HCT116 (cell line): ENCODE results near the gene MYADML2. TPM values are rescaled to one million over a fixed set of nuclear protein-coding genes. Genes with fewer than 3 reads are reported as not detected.

Source experiments
- ATAC-seq: fragments of 200-7000 bp; cut with Tn5 transposase; 2 replicates; pipeline ENCODE4 v1.9.1; 2020; ENCODE audit warnings: mild to moderate bottlenecking, moderate library complexity
- BruUV-seq: library from RNA; stranded (reverse); fragments of 400-500 nt; replicated peaks from 2 replicates; lab custom pipeline; 2021; lab: Mats Ljungman, UMichigan
- CTCF ChIA-PET: fragments of 300-600 bp; sonication (Branson Sonifier 250); formaldehyde crosslinking; loops from one replicate; lab custom pipeline; 2021; ENCODE audit warnings: antibody characterized with exemption; lab: Charles Lee
- POLR2A ChIA-PET: fragments of 300-600, 350-600 bp; sonication (Branson Sonifier 250); formaldehyde crosslinking; loops from one replicate; lab custom pipeline; 2021; ENCODE audit warnings: antibody characterized with exemption; lab: Charles Lee
- RAD21 ChIA-PET, 2 experiments: fragments of 300-600 bp; sonication (Branson Sonifier 250); formaldehyde crosslinking; loops; one replicate each; lab custom pipeline; 2023; ENCODE audit warnings: low total read pairs in 2 of 2; ENCODE audit not compliant: uncharacterized antibody in 2 of 2, unreplicated experiment in 2 of 2, low non-redundant PET in 1 of 2; lab: Charles Lee
- DNase-seq: peaks from one replicate; pipeline ENCODE4 v3.0.0-alpha.2; 2010; ENCODE audit warnings: low read depth, low spot score
- H2AFZ ChIP-seq: fragments of 200-600 bp; shearing (Covaris generic), sonication (generic); 2 replicates; pipeline ENCODE4 v1.6.1; 2017; ENCODE audit warnings: low read depth, mixed run types, mixed read lengths, antibody characterized with exemption, low read length; ENCODE audit not compliant: poor library complexity, severe bottlenecking
- H3K27ac ChIP-seq: 2 replicates; pipeline ENCODE4 v1.5.1; 2012; ENCODE audit warnings: low read depth, low read length
- H3K27me3 ChIP-seq: fragments of 200-600 bp; sonication (generic); 2 replicates; pipeline ENCODE4 v1.6.1; 2016; ENCODE audit warnings: mixed run types, low read length, mixed read lengths; ENCODE audit not compliant: insufficient read depth
- H3K36me3 ChIP-seq, 2 experiments: fragments of 200-500 bp in 1 of 2; fragments of 200-600 bp in 1 of 2; sonication (Bioruptor generic) in 1 of 2; sonication (generic) in 1 of 2; 2 replicates each; pipeline versions ENCODE4 v1.5.1 to v1.6.1; 2014 to 2016; ENCODE audit warnings: low read length in 2 of 2, inconsistent platforms in 1 of 2, mixed read lengths in 1 of 2, mixed run types in 1 of 2; ENCODE audit not compliant: insufficient read depth in 2 of 2, control insufficient read depth in 1 of 2
- H3K4me1 ChIP-seq, 2 experiments: fragments of 200-600 bp in 1 of 2; sonication (generic) in 1 of 2; 2 replicates each; pipeline versions ENCODE4 v1.5.1 to v1.6.1; 2012 to 2017; ENCODE audit warnings: low read length in 2 of 2, inconsistent platforms in 1 of 2, mild to moderate bottlenecking in 1 of 2, mixed read lengths in 1 of 2, mixed run types in 1 of 2, moderate library complexity in 1 of 2; ENCODE audit not compliant: insufficient read depth in 2 of 2, control insufficient read depth in 1 of 2
- H3K4me2 ChIP-seq: fragments of 200-600 bp; sonication (generic); 2 replicates; pipeline ENCODE4 v1.6.1; 2017; ENCODE audit warnings: mixed run types, low read length, mixed read lengths
- H3K4me3 ChIP-seq, 2 experiments: fragments of 200-600 bp in 1 of 2; sonication (generic) in 1 of 2; replicated peaks in 1 of 2; 2 replicates each; pipeline ENCODE4 v1.5.1; 2011 to 2016; ENCODE audit warnings: low read length in 2 of 2, control low read depth in 1 of 2, low read depth in 1 of 2, mild to moderate bottlenecking in 1 of 2, mixed read lengths in 1 of 2, mixed run types in 1 of 2
- H3K79me2 ChIP-seq: fragments of 200-600 bp; sonication (generic); 2 replicates; pipeline ENCODE4 v1.6.1; 2017; ENCODE audit warnings: mild to moderate bottlenecking, mixed run types, low read length, moderate library complexity, mixed read lengths; ENCODE audit not compliant: insufficient read depth
- H3K9ac ChIP-seq: fragments of 200-600 bp; sonication (generic); 2 replicates; pipeline ENCODE4 v1.6.1; 2016; ENCODE audit warnings: low read length, mixed read lengths
- H3K9me2 ChIP-seq: fragments of 200-600 bp; sonication (generic), shearing (Covaris generic); 2 replicates; pipeline ENCODE4 v1.6.1; 2017; ENCODE audit warnings: mixed run types, mild to moderate bottlenecking, moderate library complexity; ENCODE audit not compliant: insufficient read depth
- H3K9me3 ChIP-seq, 2 experiments: fragments of 200-500 bp in 1 of 2; fragments of 200-600 bp in 1 of 2; sonication (Bioruptor generic) in 1 of 2; sonication (generic) in 1 of 2; 2 replicates each; pipeline ENCODE4 v1.6.1; 2014 to 2017; ENCODE audit warnings: low read length in 2 of 2, mixed read lengths in 2 of 2, inconsistent platforms in 1 of 2, low read depth in 1 of 2, mild to moderate bottlenecking in 1 of 2, mixed run types in 1 of 2, moderate library complexity in 1 of 2; ENCODE audit not compliant: control insufficient read depth in 1 of 2, insufficient read depth in 1 of 2
- H4K20me1 ChIP-seq: fragments of 200-600 bp; sonication (generic), shearing (Covaris generic); 2 replicates; pipeline ENCODE4 v1.6.1; 2017; ENCODE audit warnings: mixed run types, mild to moderate bottlenecking, moderate library complexity; ENCODE audit not compliant: insufficient read depth
- CBX3 ChIP-seq: IDR thresholded peaks from 2 replicates; pipeline ENCODE4 v1.6.1; 2012; ENCODE audit warnings: low read depth
- CEBPB ChIP-seq: IDR thresholded peaks from 2 replicates; pipeline ENCODE4 v1.6.1; 2012; ENCODE audit warnings: low read depth
- EGR1 ChIP-seq: IDR thresholded peaks from 2 replicates; pipeline ENCODE4 v1.6.1; 2012; ENCODE audit warnings: low read depth
- ELF1 ChIP-seq: IDR thresholded peaks from 2 replicates; pipeline ENCODE4 v1.6.1; 2012; ENCODE audit warnings: low read depth, borderline replicate concordance
- EZH2 ChIP-seq: fragments of 200-600 bp; sonication (generic); IDR thresholded peaks from 2 replicates; pipeline ENCODE4 v1.6.1; 2017; ENCODE audit warnings: antibody characterized with exemption, mixed run types
- EZH2phosphoT487 ChIP-seq: fragments of 200-600 bp; IDR thresholded peaks from 2 replicates; pipeline ENCODE4 v1.6.1; 2018; ENCODE audit warnings: antibody characterized with exemption, borderline replicate concordance
- JUND ChIP-seq: IDR thresholded peaks from 2 replicates; pipeline ENCODE4 v1.6.1; 2012
- POLR2A ChIP-seq: IDR thresholded peaks from 2 replicates; pipeline ENCODE4 v1.7.0; 2011; ENCODE audit warnings: borderline replicate concordance; ENCODE audit not compliant: insufficient read depth, insufficient read length; ENCODE audit errors: extremely low read depth
- POLR2AphosphoS5 ChIP-seq: IDR thresholded peaks from 2 replicates; pipeline ENCODE4 v1.6.1; 2011; ENCODE audit warnings: mild to moderate bottlenecking, low read depth, low read length, moderate library complexity
- RAD21 ChIP-seq: IDR thresholded peaks from 2 replicates; pipeline ENCODE4 v1.6.1; 2012; ENCODE audit warnings: low read depth, mild to moderate bottlenecking
- SIN3A ChIP-seq: IDR thresholded peaks from 2 replicates; pipeline ENCODE4 v1.6.1; 2012; ENCODE audit warnings: low read depth
- SP1 ChIP-seq: IDR thresholded peaks from 2 replicates; pipeline ENCODE4 v1.6.1; 2012; ENCODE audit warnings: low read depth
- SRF ChIP-seq: IDR thresholded peaks from 2 replicates; pipeline ENCODE4 v1.6.1; 2012; ENCODE audit warnings: low read depth
- TCF7L2 ChIP-seq: IDR thresholded peaks from 2 replicates; pipeline ENCODE4 v1.7.0; 2011; ENCODE audit warnings: borderline replicate concordance, inconsistent platforms; ENCODE audit not compliant: insufficient read depth, insufficient read length; ENCODE audit errors: extremely low read depth
- YY1 ChIP-seq: IDR thresholded peaks from 2 replicates; pipeline ENCODE4 v1.6.1; 2011; ENCODE audit warnings: low read length, low read depth, moderate library complexity, mild to moderate bottlenecking; ENCODE audit not compliant: insufficient replicate concordance; ENCODE audit errors: extremely low read depth
- ZFX ChIP-seq: fragments of 450-650 bp; IDR thresholded peaks from 2 replicates; pipeline ENCODE4 v1.6.1; 2017
- ZNF274 ChIP-seq: fragments of 200-500 bp; sonication (Bioruptor generic); IDR thresholded peaks from 2 replicates; pipeline ENCODE4 v1.6.1; 2014; ENCODE audit warnings: mild to moderate bottlenecking, low read depth, low read length, inconsistent platforms
- intact Hi-C: fragments of 100-400 bp; cut with micrococcal nuclease; formaldehyde crosslinking; loops from 2 replicates; pipeline ENCODE4 v1.10.0; 2022
- total RNA-seq: library from RNA; stranded (reverse); gene quantifications from one replicate; pipeline ENCODE4 v1.2.1, GENCODE V29; 2021; ENCODE audit not compliant: unreplicated experiment
- TF ChIP-seq, protein P1 (sequence below): IDR thresholded peaks from 2 replicates; pipeline ENCODE4 v1.6.1; 2012; ENCODE audit warnings: low read depth
- TF ChIP-seq, protein P2 (sequence below): IDR thresholded peaks from 2 replicates; pipeline ENCODE4 v1.6.1; 2011; ENCODE audit warnings: mild to moderate bottlenecking, low read length, moderate library complexity; ENCODE audit not compliant: insufficient replicate concordance; ENCODE audit errors: extremely low read depth
- TF ChIP-seq, protein P3 (sequence below), 3 experiments: fragments of 200-600 bp in 1 of 3; sonication (generic) in 1 of 3; IDR thresholded peaks in 2 of 3; conservative IDR thresholded peaks in 1 of 3; 2 replicates each; pipeline ENCODE4 v1.5.1; 2012 to 2017; ENCODE audit warnings: low read depth in 2 of 3, low read length in 2 of 3, antibody characterized with exemption in 1 of 3, borderline replicate concordance in 1 of 3, control low read depth in 1 of 3, mild to moderate bottlenecking in 1 of 3, mixed read lengths in 1 of 3, mixed run types in 1 of 3, moderate library complexity in 1 of 3; ENCODE audit not compliant: insufficient read depth in 1 of 3

MYADML2 gene
- total RNA-seq, 1 experiment from 2014 or later = not detected

DNA sequence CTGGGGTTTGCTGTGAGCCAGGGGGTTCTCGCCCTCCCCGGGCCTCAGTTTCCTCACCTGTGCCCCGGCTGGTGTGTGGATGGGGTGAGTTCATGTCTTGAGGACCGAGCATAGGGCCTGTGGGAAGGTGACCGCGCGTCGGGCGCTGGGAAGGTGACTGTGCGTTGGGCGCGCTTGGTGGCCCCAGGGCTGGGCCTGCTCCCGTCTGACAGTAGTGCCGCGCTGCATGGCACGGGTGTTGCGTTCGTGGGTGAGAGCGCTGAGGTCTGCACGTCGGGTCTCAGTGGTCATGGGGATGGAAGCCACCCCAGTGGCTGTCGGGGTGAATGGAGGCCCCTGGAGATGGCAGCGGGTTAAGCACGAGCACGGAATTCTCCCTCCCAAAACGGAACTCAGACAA is 39.6 kb upstream of the MYADML2 start:
- Histone ChIP-seq H3K27ac (no peak overlapping the region), H3K9me2 (no peaks in the 10 kb centered on the region), H3K4me3 (no peak overlapping the region), H2AFZ (no peak overlapping the region), H3K9me3 (no peaks in the 10 kb centered on the region), H3K4me2 (no peak overlapping the region), H3K36me3 (peaks cover 13 to 16% of the 10 kb centered on the region in 2 experiments; a peak in 3 of 4 replicates), H3K79me2 (no peaks in the 10 kb centered on the region), H3K9ac (no peak overlapping the region), H3K27me3 (no peaks in the 10 kb centered on the region)
- ATAC-seq (no peak), DNase-seq (no peak)
- CTCF ChIA-PET = no interaction called here
- POLR2A ChIA-PET = no interaction called here
- intact Hi-C loops = no loop called here
- TSS peak; percentile 9 for BruUV-seq
- RAD21 ChIA-PET = no interaction called here
- no peak for TF ChIP-seq CEBPB
- no peak for TF ChIP-seq ZNF274
- TF ChIP-seq EGR1 = no peak
- no peak for TF ChIP-seq SP1
- no peak for TF ChIP-seq RAD21
- TF ChIP-seq POLR2AphosphoS5 = no peak
- TF ChIP-seq CBX3 = no peak
- TF ChIP-seq ZFX = no peak
- TF ChIP-seq EZH2phosphoT487 = no peak
- TF ChIP-seq POLR2A = no peak
- TF ChIP-seq, protein P1, sequence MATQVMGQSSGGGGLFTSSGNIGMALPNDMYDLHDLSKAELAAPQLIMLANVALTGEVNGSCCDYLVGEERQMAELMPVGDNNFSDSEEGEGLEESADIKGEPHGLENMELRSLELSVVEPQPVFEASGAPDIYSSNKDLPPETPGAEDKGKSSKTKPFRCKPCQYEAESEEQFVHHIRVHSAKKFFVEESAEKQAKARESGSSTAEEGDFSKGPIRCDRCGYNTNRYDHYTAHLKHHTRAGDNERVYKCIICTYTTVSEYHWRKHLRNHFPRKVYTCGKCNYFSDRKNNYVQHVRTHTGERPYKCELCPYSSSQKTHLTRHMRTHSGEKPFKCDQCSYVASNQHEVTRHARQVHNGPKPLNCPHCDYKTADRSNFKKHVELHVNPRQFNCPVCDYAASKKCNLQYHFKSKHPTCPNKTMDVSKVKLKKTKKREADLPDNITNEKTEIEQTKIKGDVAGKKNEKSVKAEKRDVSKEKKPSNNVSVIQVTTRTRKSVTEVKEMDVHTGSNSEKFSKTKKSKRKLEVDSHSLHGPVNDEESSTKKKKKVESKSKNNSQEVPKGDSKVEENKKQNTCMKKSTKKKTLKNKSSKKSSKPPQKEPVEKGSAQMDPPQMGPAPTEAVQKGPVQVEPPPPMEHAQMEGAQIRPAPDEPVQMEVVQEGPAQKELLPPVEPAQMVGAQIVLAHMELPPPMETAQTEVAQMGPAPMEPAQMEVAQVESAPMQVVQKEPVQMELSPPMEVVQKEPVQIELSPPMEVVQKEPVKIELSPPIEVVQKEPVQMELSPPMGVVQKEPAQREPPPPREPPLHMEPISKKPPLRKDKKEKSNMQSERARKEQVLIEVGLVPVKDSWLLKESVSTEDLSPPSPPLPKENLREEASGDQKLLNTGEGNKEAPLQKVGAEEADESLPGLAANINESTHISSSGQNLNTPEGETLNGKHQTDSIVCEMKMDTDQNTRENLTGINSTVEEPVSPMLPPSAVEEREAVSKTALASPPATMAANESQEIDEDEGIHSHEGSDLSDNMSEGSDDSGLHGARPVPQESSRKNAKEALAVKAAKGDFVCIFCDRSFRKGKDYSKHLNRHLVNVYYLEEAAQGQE = no peak
- TF ChIP-seq ELF1 = no peak
- no peak for TF ChIP-seq YY1
- TF ChIP-seq SIN3A = no peak
- TF ChIP-seq, protein P2, sequence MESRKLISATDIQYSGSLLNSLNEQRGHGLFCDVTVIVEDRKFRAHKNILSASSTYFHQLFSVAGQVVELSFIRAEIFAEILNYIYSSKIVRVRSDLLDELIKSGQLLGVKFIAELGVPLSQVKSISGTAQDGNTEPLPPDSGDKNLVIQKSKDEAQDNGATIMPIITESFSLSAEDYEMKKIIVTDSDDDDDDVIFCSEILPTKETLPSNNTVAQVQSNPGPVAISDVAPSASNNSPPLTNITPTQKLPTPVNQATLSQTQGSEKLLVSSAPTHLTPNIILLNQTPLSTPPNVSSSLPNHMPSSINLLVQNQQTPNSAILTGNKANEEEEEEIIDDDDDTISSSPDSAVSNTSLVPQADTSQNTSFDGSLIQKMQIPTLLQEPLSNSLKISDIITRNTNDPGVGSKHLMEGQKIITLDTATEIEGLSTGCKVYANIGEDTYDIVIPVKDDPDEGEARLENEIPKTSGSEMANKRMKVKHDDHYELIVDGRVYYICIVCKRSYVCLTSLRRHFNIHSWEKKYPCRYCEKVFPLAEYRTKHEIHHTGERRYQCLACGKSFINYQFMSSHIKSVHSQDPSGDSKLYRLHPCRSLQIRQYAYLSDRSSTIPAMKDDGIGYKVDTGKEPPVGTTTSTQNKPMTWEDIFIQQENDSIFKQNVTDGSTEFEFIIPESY = no peak
- no peak for TF ChIP-seq EZH2
- no peak for TF ChIP-seq SRF
- TF ChIP-seq JUND = no peak
- TF ChIP-seq, protein P3, sequence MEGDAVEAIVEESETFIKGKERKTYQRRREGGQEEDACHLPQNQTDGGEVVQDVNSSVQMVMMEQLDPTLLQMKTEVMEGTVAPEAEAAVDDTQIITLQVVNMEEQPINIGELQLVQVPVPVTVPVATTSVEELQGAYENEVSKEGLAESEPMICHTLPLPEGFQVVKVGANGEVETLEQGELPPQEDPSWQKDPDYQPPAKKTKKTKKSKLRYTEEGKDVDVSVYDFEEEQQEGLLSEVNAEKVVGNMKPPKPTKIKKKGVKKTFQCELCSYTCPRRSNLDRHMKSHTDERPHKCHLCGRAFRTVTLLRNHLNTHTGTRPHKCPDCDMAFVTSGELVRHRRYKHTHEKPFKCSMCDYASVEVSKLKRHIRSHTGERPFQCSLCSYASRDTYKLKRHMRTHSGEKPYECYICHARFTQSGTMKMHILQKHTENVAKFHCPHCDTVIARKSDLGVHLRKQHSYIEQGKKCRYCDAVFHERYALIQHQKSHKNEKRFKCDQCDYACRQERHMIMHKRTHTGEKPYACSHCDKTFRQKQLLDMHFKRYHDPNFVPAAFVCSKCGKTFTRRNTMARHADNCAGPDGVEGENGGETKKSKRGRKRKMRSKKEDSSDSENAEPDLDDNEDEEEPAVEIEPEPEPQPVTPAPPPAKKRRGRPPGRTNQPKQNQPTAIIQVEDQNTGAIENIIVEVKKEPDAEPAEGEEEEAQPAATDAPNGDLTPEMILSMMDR (IDR thresholded peaks at IDR 0.05 in 2 of 3, conservative IDR thresholded peaks at IDR 0.05 in 1 of 3; ENCODE audit: borderline replicate concordance in 1 of 3, insufficient read depth in 1 of 3, low read depth in 2 of 3, low read length in 2 of 3) = no peak
- no peak for TF ChIP-seq TCF7L2
- TF ChIP-seq, all 23 proteins: peak for 0
- Histone ChIP-seq H4K20me1 (no peaks in the 10 kb centered on the region), H3K4me1 (peaks cover 4 to 6% of the 10 kb centered on the region in 2 experiments; a peak in 3 of 4 replicates)
